ENCODE data around the gene TMEM217.

The TMEM217 gene

DNA sequence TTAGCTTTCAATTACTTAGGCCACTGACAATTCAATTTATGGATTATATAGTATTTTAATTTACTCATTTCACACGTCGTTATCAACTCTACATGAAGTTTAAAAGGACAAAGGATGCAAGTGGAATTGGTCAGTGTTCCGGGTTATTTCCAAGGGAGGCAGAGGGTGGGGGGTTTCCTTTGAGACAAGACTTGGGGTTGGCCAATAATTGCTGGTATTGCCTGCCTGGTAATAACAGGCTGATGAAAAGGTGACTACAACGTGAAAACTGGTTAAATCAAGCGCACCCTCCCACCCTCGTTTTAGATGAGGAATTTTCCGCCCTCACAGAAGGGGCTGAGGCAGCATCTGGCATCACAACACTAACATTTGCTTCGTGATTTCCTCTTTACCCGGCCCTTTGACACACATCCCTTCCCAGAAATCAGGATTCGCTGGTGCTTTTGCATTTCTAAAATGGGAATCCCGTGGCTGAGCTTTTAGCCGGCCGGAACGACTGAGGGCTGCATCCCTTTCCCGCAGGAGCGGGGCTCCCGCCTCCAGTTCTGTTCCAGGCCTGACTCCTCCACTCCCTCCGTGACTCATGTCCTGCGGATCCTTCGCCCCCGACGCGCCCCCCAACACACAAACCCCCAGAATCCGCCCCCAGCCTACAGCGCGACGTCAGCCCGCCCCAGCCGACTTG lies 89.0 kb downstream of the TMEM217 start:
- DNase-seq (ENCODE audit: low read depth): peak; percentile 89

DNA sequence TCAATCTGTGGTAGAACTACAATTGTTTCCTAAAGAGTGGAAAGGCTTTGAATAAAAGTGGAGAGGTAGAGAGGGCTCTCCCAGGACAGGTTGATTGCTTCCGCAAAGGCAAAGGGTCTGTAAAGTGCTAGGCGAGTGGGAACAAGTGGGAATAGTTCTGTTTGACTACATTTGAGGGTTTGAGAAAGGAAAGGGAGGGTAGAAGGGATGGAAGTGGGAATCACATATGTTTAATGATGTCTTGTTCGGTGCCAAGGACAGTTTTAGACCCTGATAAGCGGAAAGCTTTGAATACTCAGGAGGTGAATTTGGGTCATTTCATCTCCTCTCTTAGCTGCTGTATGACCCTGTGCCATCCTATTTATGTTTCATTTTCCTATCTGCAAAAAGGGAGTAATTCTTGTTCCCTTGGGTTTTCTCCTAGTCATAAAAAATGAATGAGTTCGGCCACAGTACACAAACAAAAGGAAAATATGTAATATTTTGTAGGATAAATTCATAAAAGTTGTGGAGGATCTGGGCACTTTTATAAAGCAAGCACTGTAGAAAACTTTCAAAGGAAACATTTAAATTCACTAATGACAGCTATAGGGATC lies 89.7 kb downstream of the TMEM217 start:
- no peak for DNase-seq (ENCODE audit: low read depth)

DNA sequence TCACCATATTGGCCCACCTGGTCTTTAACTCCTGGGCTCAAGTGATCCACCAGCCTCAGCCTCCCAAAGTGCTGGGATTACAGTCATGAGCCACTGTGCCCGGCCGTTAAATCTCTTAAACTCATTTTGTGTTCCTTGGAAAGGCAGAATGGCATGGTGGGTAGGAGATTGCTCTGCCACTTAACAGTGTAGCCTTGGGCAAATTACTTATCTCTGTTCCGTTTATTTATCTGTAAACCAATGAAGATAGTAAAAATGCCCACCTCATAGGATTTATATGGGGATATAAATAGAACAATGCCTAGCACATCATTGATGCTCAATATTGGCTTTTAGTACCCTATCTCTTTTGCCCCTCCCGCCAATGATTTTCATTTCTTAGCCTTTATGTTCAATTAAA lies 95.2 kb downstream of the TMEM217 start:
- DNase-seq (ENCODE audit: low read depth): no peak
